Adrenal gland (tissue), 5 donors: ENCODE results near the gene MIPOL1.

Experiments used
- POLR2A ChIP-seq, 2 donors: fragments of 450-650 bp; IDR thresholded peaks; one replicate each; pipeline ENCODE4 v1.6.1; 2017; ENCODE audit warnings: antibody characterized with exemption in 2 of 2, mild to moderate bottlenecking in 2 of 2, moderate library complexity in 1 of 2
- TF ChIP-seq, protein P1 (sequence below), 6 experiments: fragments of 450-650 bp in 4 of 6; fragments of 200-600 bp in 2 of 6; sonication (generic) in 1 of 6; IDR thresholded peaks; 1 replicate in 5 of 6; 2 replicates in 1 of 6; pipeline versions ENCODE4 v1.5.1 to v1.8.0; 2016 to 2021; ENCODE audit warnings: antibody characterized with exemption in 6 of 6, mild to moderate bottlenecking in 2 of 6, moderate library complexity in 1 of 6
- donor health status: DM: no; HTN: no; CAD: no.

- TF ChIP-seq, protein P1, sequence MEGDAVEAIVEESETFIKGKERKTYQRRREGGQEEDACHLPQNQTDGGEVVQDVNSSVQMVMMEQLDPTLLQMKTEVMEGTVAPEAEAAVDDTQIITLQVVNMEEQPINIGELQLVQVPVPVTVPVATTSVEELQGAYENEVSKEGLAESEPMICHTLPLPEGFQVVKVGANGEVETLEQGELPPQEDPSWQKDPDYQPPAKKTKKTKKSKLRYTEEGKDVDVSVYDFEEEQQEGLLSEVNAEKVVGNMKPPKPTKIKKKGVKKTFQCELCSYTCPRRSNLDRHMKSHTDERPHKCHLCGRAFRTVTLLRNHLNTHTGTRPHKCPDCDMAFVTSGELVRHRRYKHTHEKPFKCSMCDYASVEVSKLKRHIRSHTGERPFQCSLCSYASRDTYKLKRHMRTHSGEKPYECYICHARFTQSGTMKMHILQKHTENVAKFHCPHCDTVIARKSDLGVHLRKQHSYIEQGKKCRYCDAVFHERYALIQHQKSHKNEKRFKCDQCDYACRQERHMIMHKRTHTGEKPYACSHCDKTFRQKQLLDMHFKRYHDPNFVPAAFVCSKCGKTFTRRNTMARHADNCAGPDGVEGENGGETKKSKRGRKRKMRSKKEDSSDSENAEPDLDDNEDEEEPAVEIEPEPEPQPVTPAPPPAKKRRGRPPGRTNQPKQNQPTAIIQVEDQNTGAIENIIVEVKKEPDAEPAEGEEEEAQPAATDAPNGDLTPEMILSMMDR (IDR thresholded peaks at IDR 0.05), result no peak
- no peak for TF ChIP-seq POLR2A (IDR thresholded peaks at IDR 0.05)
These were observed 205.9 kb downstream of the MIPOL1 start for GRCh38 chr14:37403626-37404025.
